ENCODE data around the gene RGS6.
A peak's percentile ranks its signal among the peaks of the same experiment; 100 is the strongest.
"Not testable (repeated sequence)": the region's sequence is repeated elsewhere in the genome, so short reads cannot be mapped to it uniquely, and the experiment has no call there.

Gene RGS6

DNA sequence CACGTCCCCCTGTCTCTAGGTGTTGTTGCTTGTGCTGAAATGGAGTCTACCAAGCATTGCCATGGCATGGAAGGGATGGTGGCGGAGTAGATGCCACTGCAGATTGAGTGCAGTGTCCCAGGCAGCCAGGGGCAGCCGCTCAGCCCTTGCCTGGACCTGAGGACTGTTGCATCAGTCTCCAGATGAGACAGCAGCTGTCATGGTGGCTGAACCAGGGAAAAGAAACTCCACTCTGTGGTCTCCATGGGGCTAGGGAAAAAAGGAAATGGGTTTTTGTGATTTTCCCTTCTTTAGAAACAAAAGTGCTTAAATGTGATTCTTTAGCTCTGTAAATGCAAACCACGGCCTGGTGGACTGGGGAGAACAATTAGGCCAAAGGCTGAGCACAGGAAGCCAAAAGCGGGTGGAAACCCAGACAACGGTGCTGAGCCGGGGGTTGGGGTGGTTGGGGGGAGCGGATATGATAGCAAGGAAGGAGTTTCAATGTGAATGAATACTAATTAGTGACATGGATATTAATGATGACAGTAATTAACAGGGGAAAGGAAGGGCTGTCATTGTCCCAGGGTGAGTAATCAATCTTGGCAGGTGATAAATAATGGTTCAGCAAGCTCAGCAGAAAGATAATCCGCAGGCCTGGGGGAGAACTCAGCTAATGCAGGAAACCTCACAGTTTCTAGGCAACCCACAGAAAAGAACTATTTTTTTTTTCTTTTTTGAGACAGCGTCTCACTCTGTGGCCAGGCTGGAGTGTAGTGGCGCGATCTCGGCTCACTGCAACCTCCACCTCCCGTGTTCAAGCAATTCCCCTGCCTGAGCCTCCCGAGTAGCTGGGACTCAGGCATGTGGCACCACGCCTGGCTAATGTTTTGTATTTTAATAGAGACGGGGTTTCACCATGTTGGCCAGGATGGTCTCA lies 519.1 kb downstream of the RGS6 start:
- no peak for DNase-seq (ENCODE audit: low read depth)

DNA sequence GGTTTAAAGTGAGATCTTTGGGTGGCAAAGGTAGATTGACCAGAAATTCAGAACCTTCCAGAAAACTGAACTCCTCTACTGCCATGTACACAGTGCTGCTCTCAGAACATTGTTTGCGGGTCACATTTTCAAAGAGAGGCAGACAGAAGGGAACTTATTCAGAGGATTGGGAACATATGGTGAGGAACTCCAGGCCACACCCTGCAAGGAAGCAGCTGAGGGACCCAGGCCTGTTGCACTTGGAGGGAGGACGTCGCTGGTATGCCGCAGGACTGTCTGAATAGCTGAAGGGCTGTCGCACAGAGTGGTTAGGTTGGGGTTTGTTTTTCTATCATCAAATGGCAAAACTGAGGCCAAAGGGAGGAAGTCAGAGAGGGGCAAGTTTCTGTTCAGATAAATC lies 520.5 kb downstream of the RGS6 start:
- DNase-seq (ENCODE audit: low read depth) = no peak

DNA sequence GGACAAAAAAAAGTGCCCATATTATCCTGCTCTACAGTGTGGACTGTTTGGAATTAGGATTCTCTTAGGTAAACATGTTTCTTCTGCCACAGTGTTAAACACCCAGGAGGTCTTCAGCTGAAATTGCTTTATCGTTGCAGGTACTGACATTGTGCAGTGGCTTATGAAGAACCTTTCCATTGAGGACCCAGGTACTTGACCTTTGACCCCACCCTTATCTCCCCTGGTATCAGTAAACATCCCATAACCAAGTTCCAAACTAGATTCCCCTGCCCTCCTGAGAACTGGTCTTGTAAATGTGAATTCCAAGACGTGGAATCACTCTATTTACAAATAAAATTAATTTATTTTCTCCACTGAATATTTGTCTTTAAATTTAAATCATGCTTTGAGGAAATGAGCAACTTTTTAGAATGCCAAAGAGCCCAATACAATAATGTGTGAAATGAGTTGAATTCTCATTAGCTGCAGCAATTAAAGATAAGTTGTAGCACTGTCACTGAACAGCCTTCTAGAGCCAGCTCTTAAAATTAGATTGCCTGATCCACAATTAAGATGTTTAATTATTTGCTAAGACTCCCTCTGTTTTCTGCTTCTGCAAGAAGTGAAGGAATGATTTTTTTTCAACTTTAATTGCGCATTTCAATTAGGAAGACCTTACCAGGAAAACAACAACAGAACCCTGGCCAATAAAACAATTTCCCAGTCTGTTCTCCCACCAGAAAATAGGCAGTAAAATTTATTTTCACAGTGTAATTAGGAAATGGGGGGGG lies 522.3 kb downstream of the RGS6 start:
- no peak for DNase-seq (ENCODE audit: low read depth)

DNA sequence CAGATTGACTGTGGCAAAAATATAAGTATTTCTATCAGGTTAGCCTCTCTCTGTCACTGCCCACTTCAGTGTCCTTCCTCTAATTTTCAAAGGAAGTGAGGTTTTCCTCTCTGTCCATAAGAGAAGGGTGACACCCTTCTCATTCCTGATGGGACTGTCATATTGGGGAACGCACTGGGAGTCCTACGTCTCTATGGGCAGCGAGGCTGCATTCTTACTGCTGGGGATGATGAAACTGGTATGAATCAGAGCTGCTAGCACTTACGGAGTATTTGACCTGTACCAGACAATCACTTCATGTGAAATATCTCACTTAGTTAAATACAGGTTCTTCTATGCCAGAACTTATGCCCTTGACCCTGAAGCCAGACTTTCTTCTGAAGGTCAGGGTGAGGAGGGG lies 525.4 kb downstream of the RGS6 start:
- DNase-seq (ENCODE audit: low read depth) = peak; percentile 68

DNA sequence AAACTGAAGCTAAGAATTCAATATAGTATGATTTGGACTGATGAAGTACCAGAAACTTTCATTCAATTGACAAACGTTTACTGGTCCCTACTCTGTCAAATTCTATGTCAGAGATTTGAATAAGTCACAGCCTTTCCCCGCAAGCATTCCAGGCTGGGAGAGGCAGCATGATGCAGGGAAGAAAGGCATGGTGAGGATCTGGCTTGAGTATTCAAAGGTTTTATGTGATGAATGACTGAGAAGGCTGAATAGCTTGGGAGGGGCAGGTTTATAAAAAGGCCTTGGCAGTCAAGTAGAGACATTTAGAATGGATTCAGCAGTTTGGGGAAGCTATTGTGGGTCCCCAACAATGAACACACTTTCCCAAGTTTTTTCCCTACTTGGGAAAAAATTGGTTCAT lies 529.8 kb downstream of the RGS6 start:
- no peak for DNase-seq (ENCODE audit: low read depth)

DNA sequence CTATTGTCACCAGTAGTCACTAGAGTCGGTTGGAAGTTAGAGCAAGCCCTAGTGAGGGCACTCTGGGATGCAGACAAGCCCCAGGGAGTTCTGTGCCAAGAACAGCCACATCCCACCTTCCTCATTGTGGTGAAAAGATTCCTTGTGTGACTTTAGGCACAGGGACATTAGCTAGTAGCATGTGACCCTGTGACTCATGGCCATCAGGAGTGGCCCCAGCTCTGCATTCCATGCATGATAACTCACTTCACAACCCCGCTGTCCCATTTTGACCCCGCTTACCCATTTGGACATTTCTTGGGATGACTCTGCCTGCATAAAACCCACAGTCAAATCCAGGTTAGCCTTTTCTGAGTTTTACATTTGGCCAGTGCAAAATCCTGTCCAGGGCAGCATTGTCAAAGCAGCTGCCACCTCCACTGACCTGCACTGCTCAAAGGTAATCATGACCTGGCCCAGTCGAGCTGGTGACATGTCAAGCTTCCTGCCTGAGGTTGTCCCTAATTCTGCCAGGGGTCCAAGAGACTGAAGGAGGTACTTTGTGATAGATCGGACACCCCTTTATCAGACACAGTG lies 531.1 kb downstream of the RGS6 start:
- DNase-seq (ENCODE audit: low read depth) = peak; percentile 49

DNA sequence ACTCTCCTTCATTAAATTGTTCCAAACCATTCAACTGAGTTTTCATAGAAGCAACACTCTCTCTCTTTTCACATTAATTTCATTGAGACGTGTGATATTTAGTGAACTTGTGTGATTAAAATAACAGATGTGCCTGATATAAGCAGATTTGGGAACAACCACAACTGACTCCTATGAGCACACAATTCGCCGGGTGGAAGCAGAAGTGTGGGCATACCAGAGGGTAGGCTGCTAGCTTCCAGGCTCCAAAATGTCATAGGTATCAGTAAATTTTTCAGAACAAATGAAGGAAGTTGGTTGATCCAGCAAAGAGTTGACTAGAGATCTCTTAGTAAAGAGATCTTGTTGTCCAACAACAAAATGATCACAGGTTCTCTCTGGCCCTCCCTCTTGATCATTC lies 532.0 kb downstream of the RGS6 start:
- no peak for DNase-seq (ENCODE audit: low read depth)

DNA sequence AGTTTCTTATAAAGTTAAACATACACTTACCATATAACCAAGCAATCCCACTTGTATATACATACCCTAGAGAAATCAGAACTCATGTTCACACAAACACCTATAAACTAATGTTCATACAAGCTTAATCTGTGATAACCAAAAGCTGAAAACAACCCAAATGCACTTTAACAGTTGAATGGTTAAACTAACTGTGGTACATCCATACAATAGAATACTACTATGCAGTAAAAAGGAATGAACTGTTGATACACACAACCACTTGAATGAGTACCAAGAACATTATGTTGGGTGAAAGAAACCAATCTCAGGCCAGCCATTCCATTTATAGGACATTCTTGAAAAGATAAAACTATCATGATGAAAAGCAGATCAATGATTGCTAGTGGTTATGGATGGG lies 534.1 kb downstream of the RGS6 start:
- DNase-seq (ENCODE audit: low read depth) = no peak

DNA sequence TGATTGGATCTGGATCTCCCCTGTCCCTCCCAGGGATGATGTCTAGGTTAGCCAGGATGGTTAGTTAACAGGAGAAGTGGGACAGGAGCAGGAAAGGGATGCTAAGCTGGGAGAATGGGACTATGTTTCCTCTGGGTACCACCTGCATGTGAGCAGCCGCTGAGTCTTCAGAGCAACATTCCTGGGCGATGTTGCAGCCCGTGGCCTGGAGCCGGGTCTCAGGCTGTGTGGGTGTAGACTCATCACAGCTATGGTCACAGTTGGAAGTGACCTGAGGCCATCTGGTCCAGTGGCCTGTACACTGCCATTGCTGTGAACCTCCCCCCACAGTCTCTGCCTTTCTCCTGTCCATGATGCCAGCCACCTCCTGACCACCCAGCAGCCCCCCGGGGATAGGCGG lies 539.1 kb downstream of the RGS6 start:
- no peak for DNase-seq (ENCODE audit: low read depth)

DNA sequence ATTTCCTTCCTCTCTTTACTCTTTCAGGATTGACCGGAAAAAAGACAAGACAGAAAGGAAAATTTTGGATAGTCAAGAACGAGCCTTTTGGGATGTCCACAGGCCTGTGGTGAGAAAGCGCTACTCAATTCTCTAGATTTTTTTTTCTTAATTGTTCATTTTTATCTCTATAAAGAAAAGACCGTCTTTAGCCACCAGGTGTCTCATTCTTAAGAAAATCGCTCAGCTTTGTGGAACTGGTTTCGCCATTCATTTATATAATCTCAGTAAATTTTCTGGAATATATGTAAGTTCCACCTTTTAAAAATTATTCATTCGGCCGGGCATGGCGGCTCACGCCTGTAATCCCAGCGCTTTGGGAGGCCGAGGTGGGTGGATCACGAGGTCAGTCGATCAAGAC lies 540.6 kb downstream of the RGS6 start:
- DNase-seq (ENCODE audit: low read depth) = no peak

DNA sequence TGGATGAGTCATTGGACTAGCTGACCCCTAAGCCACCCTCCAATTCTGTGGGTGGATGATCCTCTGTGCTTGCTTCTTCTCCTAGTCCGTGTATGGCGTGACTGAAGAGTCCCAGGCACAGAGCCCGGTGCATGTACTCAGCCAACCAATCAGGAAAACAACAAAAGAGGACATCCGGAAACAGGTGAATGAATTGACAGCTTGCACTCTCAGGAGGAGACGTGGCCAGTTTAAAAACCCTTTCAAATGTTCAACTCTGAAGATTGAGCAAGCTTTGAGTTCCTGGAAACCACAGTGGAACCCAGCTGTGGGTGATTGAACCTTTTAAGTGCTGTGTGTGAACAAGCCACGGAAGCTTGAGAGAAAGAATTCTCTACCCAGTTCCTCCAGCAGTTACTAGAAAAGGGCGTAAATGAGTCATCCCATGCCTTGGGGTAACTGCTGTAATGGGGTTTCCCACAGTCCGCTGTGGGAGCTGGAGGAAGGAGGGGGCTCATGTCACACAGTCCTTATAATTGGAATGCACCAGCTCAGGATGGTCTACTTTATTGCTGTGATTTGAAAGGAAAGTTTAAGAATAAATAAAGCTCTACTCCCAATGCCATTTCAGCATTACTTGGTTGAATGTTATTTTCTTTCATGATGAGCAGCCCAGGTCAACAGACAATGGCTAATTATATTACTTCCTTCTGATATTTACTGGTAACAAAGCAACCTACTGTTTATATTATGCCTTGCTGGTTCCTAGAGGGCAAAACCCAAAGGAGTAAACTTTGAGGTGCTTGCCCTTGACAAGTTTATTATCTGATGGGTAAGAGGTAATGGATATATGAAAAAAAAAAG lies 544.6 kb downstream of the RGS6 start:
- no peak for DNase-seq (ENCODE audit: low read depth)

DNA sequence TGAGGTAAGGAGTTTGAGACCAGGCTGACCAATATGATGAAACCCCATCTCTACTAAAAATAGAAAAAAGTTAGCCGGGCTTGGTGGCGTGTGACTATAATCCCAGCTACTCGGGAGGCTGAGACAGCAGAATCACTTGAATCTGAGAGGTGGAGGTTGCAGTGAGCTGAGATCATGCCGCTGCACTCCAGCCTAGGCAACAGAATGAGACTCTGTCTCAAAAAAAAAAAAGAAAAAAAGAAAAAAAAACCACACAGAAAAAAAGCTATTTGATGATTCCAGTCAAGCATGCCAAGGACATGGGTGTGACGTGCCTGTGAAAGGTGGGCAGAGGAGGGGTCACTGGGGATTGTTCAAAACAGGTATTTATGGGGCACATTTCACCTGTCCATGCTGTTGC lies 545.3 kb downstream of the RGS6 start:
- not testable (repeated sequence) for DNase-seq (ENCODE audit: low read depth)

DNA sequence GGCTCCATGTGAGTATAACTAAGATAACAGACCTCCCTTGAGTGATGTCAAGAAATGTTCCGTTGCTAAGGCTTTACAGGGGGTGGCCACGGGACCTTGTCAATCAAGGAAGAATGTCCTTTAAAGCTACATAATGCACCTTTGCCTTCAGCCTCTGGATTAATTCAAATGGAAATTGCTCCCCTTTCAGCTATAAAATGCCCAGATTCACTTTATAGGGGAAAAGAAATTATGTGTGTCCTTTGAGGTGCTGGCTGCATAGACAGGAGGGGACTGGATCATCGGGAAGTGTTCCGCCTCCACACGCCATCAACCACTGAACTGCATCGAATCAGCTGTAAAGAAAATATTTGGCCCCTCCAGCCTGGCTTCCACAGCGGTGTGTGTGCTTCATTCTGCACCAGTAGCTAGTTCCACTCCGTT lies 546.3 kb downstream of the RGS6 start:
- DNase-seq (ENCODE audit: low read depth) = no peak

DNA sequence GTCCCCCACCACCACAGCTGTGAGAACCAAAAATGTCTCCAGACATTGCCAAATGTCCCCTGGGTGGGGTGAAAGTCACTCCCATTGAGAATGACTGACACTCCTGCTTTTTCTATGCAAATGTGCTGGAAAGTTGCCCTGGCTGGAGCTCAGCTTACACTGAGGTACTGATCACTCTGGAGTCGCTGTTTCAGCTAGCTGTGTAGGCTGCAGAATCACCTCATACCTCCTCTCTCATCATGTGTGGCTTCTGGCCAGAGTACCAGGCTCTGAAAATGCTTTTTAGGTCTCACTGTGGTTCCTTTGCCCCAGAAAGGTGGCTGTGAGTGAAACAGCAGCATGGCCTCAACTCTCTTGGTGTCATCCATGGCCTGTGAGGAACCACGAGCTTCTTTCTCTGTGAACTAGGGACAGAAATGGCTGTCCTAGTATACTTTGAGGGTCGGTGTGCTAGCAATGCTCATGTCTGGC lies 547.3 kb downstream of the RGS6 start:
- DNase-seq (ENCODE audit: low read depth) = no peak

DNA sequence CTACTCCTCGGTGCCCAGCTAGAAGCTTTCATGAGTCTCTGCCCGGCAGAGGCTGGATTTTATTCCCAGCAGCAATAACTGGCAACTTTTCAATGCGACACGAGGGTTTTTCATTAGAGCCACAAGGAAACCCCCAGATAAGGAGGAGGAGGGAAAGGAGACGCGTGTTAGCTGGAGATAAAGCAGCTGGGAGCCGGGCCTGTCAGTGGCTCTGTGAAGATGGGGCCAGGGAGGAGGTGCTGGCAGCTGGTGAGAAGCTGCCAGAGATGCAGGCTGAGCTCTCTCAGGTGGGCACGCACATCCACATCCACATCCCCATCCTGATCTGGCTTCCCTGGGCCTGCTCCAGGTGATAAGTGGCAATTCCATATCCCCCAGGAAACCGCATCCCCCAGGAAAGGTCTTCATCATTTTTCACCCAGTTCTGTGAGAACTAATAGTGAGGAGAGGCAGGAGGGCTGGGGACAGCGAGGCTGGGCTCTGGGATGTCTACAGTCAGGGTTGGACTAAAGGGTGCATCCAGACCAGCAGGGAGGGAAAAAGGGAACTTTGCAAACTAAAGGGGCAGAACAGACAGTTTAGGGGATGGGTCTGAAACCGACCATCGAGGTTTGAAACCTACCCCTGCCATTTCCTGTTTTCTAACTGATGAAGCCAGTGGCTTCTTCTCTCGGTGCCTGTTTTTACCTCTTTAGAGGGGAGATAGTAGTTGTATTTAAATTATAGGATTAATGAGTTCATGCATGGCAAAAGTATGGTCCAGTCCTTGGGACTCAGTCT lies 548.4 kb downstream of the RGS6 start:
- no peak for DNase-seq (ENCODE audit: low read depth)

DNA sequence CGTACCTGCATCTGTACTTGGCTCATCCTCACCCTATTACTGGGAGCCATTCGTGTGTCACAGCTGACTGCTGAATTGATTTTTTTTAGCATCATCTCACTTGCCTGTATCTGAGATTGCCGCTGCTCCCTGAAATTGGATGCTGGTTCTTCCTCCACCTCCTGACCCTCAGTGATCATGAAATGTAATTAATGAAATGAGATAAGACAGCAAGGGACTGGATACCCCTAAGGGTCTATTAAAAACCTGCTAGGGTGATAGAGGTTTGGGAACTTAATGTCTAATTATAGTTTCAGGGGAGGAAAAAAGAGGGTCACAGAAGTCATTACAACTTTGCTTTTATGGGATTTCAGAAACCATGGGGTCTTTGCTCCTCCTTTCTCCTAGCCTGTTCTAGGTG lies 551.1 kb downstream of the RGS6 start:
- no peak for DNase-seq (ENCODE audit: low read depth)

DNA sequence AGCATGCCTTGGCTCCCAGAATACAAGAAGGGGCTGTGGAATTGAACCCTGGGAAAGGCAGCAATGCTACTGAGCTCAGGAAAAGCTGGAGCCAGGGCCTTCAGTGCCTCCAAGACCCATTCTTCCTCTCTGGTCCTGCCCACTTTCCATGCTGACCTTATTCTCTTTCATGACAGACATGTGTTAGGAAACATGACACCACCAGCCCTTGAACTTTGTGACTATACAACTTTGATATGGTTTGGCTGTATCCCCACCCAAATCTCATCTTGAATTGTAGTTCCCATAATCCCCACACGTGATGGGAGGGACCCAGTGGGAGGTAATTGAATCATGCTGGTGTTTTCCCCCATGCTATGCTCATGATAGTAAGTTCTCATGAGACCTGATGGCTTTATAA lies 553.5 kb downstream of the RGS6 start:
- no peak for DNase-seq (ENCODE audit: low read depth)

DNA sequence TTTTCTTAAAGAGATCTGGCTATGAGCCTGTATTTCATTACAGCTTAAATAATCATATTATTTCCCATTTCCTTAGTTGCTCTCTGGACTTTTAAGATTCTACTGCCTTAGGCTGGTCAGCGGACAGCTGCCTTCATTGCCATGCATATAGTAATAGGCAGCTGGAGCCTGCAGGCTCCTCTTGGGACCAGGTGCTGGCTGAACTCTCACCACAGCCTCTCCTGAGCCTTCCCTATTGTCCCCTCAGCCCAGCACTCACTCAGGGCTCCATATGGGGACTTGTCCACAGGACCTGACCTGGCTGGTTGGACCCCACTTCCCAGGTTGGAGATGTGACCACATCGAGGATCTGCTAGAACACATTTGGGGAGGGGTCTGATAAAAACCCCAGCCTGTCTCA lies 556.3 kb downstream of the RGS6 start:
- no peak for DNase-seq (ENCODE audit: low read depth)

DNA sequence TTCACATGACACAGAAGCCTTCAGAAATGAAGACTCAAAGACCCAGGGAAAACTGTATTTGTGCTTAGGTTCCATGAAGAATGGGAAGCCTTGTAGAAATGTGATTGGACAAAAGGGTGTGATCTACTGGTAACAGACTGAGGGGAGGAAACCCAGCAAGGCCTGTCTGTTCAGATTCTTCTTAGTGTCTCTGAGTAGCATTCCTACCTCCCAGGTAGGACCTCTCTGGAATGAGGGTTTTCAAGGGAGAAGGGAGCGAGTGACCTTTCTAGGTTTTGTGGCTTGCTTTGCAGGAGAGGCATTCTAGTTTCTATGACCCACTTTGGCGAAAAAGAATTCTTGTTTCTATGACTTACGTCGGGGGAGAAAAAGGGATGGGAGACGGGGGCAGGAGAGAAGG lies 560.0 kb downstream of the RGS6 start:
- no peak for DNase-seq (ENCODE audit: low read depth)

DNA sequence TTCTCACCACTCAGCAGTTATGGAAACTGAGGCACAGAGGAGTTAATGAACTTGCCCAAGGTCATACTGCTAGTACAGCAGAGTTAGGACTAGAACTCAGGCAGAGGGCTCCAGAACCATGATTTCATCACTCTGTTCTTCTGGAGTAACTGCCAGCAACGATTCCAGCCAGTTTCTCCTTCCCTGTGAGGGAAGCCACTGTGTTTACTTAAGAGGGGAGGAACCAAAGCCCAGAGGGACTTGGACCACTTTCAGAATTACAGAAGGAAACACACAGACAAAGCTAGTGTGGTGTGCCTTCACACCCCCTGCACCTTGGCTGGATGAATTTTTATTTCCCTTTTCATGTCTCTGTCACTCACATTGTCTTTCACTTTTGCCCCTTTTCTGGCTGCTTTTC lies 563.4 kb downstream of the RGS6 start:
- DNase-seq (ENCODE audit: low read depth) = no peak

DNA sequence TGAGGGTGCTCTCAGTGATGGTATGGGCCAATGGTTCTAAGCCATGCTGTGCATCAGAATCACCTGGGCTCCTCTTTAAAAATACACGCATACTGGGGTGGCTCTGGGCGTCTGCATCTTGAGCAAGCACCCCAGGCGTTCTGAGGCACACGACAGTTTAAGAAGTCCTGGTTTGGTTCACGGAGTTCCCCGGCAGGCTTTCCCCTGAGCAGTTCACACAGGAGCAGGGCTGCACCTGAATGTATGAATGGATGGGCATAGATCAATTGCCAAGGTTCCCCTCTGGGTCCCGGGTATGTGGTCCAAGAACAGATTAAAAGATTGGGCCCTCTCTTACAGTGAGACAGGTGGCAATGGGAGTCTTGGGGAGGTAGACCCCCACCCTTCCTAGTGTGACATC lies 566.4 kb downstream of the RGS6 start:
- no peak for DNase-seq (ENCODE audit: low read depth)

Measured in HS-27A (cell line).